Measurements from ENCODE around the gene RTP1. TPM values are rescaled to one million over a fixed set of nuclear protein-coding genes. Genes with fewer than 3 reads are reported as not detected.
"Not testable (repeated sequence)": the region's sequence is repeated elsewhere in the genome, so short reads cannot be mapped to it uniquely, and the experiment has no call there.

The RTP1 gene, protein sequence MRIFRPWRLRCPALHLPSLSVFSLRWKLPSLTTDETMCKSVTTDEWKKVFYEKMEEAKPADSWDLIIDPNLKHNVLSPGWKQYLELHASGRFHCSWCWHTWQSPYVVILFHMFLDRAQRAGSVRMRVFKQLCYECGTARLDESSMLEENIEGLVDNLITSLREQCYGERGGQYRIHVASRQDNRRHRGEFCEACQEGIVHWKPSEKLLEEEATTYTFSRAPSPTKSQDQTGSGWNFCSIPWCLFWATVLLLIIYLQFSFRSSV
- 3.5 TPM for polyA plus RNA-seq (2013, experiment 1 of 2)
- polyA plus RNA-seq (2013, experiment 2 of 2) = 2.3 TPM

- 91% methylated on average over 8 of the region's 8 CpGs for WGBS
- Histone ChIP-seq H3K9ac (ENCODE audit: low read depth, low read length) (no peak within 1 kb of the TSS), H3K4me1 (ENCODE audit: insufficient read depth, low read length) (no peaks in the 10 kb centered on the region), H3K27me3 (ENCODE audit: insufficient read depth, low read length) (no peaks in the 10 kb centered on the region), H3K9me3 (ENCODE audit: insufficient read depth, low read depth, low read length) (no peaks in the 10 kb centered on the region), H3K4me3 (ENCODE audit: low read length) (no peak within 1 kb of the TSS), H3K36me3 (ENCODE audit: insufficient read depth, low read length) (no peaks in the 10 kb centered on the region), H3K27ac (ENCODE audit: low read depth, low read length) (no peak within 1 kb of the TSS)
These were observed at the start of gene RTP1 for GRCh38 chr3:187197335-187197649. Gene RTP1 (plus strand): TSS chr3:187197486. CDS start chr3:187197516, 30 bp downstream.

DNA sequence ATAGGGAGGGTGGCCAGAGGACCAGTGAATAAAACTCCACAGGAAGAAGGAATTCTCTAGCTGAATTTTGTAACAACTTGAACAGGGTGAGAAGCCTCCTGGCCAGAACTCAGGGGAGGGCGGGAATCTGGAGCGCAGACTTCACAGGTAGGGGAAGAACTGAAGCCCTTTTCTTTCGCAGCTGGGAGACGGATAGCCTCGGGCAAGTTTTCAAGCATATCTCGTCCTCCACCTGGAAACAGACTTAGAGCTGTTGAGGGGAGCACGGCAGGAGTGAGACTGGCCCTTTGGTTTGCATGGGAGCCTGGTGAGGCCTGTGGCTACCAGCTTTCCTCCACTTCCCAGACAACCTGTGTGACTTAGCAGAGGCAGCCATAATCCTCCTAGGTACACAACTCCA is 47.1 kb upstream of the RTP1 start:
- Histone ChIP-seq H3K9me3 (ENCODE audit: insufficient read depth, low read depth, low read length) (peaks cover 14% of the 10 kb centered on the region), H3K27ac (ENCODE audit: low read depth, low read length) (no peak overlapping the region), H3K9ac (ENCODE audit: low read depth, low read length) (no peak overlapping the region), H3K4me3 (ENCODE audit: low read length) (no peak overlapping the region), H3K4me1 (ENCODE audit: insufficient read depth, low read length) (no peaks in the 10 kb centered on the region), H3K27me3 (ENCODE audit: insufficient read depth, low read length) (no peaks in the 10 kb centered on the region), H3K36me3 (ENCODE audit: insufficient read depth, low read length) (no peaks in the 10 kb centered on the region; the same call in none of the 2 replicates)
- 91% methylated on average over 7 of the region's 7 CpGs for WGBS

DNA sequence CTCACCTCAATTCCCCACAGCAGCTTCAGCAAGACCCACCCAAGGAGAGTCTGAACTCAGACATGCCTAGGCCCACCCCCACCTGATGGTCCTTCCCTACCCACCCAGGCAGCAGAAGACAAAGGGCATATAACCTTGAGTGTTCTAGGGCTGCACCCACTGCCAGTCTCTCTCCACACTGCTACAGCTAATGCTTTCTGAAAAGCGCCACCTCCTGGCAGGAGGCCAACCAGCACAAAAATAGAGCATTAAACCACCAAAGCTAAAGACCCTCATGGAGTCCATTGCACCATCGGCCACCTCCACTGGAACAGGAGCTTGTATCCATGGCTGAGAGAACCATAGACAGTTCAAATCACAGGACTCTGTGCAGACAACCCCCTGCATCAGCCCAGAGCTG is 46.7 kb upstream of the RTP1 start:
- no peaks in the 10 kb centered on the region for H3K4me1 ChIP-seq (ENCODE audit: insufficient read depth, low read length)
- no peak overlapping the region for H3K27ac ChIP-seq (ENCODE audit: low read depth, low read length)
- no peak overlapping the region for H3K9ac ChIP-seq (ENCODE audit: low read depth, low read length)
- H3K4me3 ChIP-seq (ENCODE audit: low read length) = no peak overlapping the region
- peaks cover 10% of the 10 kb centered on the region for H3K9me3 ChIP-seq (ENCODE audit: insufficient read depth, low read depth, low read length)
- no peaks in the 10 kb centered on the region; the same call in none of the 2 replicates for H3K36me3 ChIP-seq (ENCODE audit: insufficient read depth, low read length)
- 85% methylated on average over 2 of the region's 2 CpGs for WGBS
- no peaks in the 10 kb centered on the region for H3K27me3 ChIP-seq (ENCODE audit: insufficient read depth, low read length)

- no peak overlapping the region for H3K27ac ChIP-seq (ENCODE audit: low read depth, low read length)
- H3K4me3 ChIP-seq (ENCODE audit: low read length) = no peak overlapping the region
- H3K27me3 ChIP-seq (ENCODE audit: insufficient read depth, low read length) = no peaks in the 10 kb centered on the region
- no peaks in the 10 kb centered on the region for H3K9me3 ChIP-seq (ENCODE audit: insufficient read depth, low read depth, low read length)
- no peak overlapping the region for H3K9ac ChIP-seq (ENCODE audit: low read depth, low read length)
- H3K36me3 ChIP-seq (ENCODE audit: insufficient read depth, low read length) = peaks cover 29% of the 10 kb centered on the region; the same call in 1 of the 2 replicates
- H3K4me1 ChIP-seq (ENCODE audit: insufficient read depth, low read length) = peaks cover 43% of the 10 kb centered on the region
These were observed 35.7 kb upstream of the RTP1 start for GRCh38 chr3:187161556-187161955.

GRCh38 chr3:187162265-187162953 is 34.9 kb upstream of the RTP1 start:
- H3K9me3 ChIP-seq (ENCODE audit: insufficient read depth, low read depth, low read length) = no peaks in the 10 kb centered on the region
- no peak overlapping the region for H3K9ac ChIP-seq (ENCODE audit: low read depth, low read length)
- peaks cover 44% of the 10 kb centered on the region for H3K4me1 ChIP-seq (ENCODE audit: insufficient read depth, low read length)
- peaks cover 29% of the 10 kb centered on the region for H3K36me3 ChIP-seq (ENCODE audit: insufficient read depth, low read length)
- H3K27me3 ChIP-seq (ENCODE audit: insufficient read depth, low read length) = no peaks in the 10 kb centered on the region
- no peak overlapping the region for H3K4me3 ChIP-seq (ENCODE audit: low read length)
- H3K27ac ChIP-seq (ENCODE audit: low read depth, low read length) = no peak overlapping the region
- WGBS = 77% methylated on average over 6 of the region's 6 CpGs

DNA sequence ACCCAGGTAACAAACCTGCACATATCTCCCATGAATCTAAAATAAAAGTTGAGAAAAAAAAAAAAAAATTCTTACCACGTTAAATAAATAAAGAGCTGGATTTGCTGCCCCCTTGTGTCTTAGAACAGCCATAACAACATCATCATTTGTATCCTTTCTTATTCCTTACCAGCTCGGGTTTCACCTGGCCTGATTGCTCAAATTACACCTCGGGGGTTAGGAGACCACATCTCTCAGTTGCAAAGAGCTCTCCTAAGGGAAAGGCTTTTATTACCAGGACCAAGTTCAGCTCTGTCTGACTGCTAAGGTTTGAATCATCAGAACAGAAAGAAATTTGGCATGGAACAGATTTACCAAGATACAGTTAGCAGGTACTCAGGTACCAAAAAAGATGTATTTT is 32.1 kb upstream of the RTP1 start:
- no peaks in the 10 kb centered on the region for H3K27me3 ChIP-seq (ENCODE audit: insufficient read depth, low read length)
- no peak overlapping the region for H3K9ac ChIP-seq (ENCODE audit: low read depth, low read length)
- peaks cover 49% of the 10 kb centered on the region for H3K4me1 ChIP-seq (ENCODE audit: insufficient read depth, low read length)
- peaks cover 34% of the 10 kb centered on the region for H3K36me3 ChIP-seq (ENCODE audit: insufficient read depth, low read length)
- H3K27ac ChIP-seq (ENCODE audit: low read depth, low read length) = peak overlapping the region; percentile 50; the same call in 1 of the 2 replicates
- H3K9me3 ChIP-seq (ENCODE audit: insufficient read depth, low read depth, low read length) = no peaks in the 10 kb centered on the region
- WGBS = 0% methylated on average over 3 of the region's 3 CpGs
- H3K4me3 ChIP-seq (ENCODE audit: low read length) = peak overlapping the region; percentile 1; the same call in 1 of the 2 replicates

DNA sequence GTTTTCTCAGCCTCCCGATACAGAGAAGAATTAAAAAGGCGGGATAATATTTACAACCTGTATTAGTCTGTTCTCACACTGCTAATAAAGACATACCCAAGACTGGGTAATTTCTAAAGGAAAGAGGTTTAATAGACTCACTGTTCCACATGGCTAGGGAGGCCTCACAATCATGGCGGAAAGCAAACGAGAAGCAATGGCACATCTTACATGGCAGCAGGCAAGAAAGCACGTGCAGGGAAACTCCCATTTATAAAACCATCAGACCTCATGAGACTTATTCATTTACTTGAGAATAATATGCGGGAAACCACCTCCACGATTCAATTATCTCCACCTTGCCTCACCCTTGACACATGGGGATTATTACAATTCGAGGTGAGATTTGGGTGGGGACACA is 30.5 kb upstream of the RTP1 start:
- Histone ChIP-seq H3K9ac (ENCODE audit: low read depth, low read length) (no peak overlapping the region), H3K9me3 (ENCODE audit: insufficient read depth, low read depth, low read length) (no peaks in the 10 kb centered on the region), H3K27me3 (ENCODE audit: insufficient read depth, low read length) (no peaks in the 10 kb centered on the region), H3K4me3 (ENCODE audit: low read length) (no peak overlapping the region), H3K27ac (ENCODE audit: low read depth, low read length) (no peak overlapping the region), H3K4me1 (ENCODE audit: insufficient read depth, low read length) (peaks cover 46% of the 10 kb centered on the region), H3K36me3 (ENCODE audit: insufficient read depth, low read length) (peaks cover 29% of the 10 kb centered on the region)
- 97% methylated on average over 5 of the region's 8 CpGs for WGBS

GRCh38 chr3:187167777-187168176 is 29.5 kb upstream of the RTP1 start:
- no peak overlapping the region for H3K4me3 ChIP-seq (ENCODE audit: low read length)
- H3K36me3 ChIP-seq (ENCODE audit: insufficient read depth, low read length) = peaks cover 35% of the 10 kb centered on the region
- peaks cover 36% of the 10 kb centered on the region for H3K4me1 ChIP-seq (ENCODE audit: insufficient read depth, low read length)
- no peak overlapping the region for H3K27ac ChIP-seq (ENCODE audit: low read depth, low read length)
- H3K9ac ChIP-seq (ENCODE audit: low read depth, low read length) = no peak overlapping the region
- no peaks in the 10 kb centered on the region for H3K9me3 ChIP-seq (ENCODE audit: insufficient read depth, low read depth, low read length)
- no peaks in the 10 kb centered on the region for H3K27me3 ChIP-seq (ENCODE audit: insufficient read depth, low read length)
- 98% methylated on average over 4 of the region's 5 CpGs for WGBS

DNA sequence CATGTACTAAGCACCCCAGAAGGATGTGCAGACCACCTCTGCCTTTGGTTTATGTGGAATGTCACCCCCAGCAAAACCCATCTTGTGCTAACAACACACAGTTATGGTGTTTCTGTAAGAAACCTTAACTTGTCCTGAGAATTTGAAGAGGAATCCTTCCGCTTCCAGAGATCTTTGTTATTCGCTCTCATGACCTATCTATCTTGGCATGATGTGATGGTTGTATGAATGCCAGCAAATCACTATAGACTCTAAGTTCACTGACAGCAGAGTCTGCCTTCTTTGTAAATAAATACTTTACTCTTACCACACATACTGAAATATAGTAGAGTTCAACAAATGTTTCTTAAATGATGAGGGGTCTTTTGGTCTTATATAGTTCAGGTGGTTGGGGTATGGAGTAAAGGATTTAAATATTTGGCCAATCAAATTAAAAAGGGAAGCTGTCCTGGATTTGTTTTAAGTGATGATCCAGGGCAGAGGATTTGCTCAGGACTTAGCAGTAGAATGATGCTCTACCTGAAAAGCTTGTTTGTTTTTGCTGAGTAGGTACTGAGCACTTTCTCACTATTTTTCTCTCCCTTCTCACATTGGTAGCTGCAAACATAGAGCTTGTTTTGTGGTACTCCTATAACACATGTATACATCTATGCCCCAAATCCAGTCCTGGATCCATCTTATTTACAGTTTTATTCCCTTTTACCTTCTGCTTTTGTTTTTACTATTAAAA is 27.9 kb upstream of the RTP1 start:
- H3K9me3 ChIP-seq (ENCODE audit: insufficient read depth, low read depth, low read length) = no peaks in the 10 kb centered on the region
- WGBS = 91% methylated on average over 2 of the region's 2 CpGs
- no peak overlapping the region for H3K27ac ChIP-seq (ENCODE audit: low read depth, low read length)
- peaks cover 35% of the 10 kb centered on the region for H3K36me3 ChIP-seq (ENCODE audit: insufficient read depth, low read length)
- peaks cover 34% of the 10 kb centered on the region for H3K4me1 ChIP-seq (ENCODE audit: insufficient read depth, low read length)
- no peak overlapping the region for H3K9ac ChIP-seq (ENCODE audit: low read depth, low read length)
- no peak overlapping the region for H3K4me3 ChIP-seq (ENCODE audit: low read length)
- no peaks in the 10 kb centered on the region for H3K27me3 ChIP-seq (ENCODE audit: insufficient read depth, low read length)

DNA sequence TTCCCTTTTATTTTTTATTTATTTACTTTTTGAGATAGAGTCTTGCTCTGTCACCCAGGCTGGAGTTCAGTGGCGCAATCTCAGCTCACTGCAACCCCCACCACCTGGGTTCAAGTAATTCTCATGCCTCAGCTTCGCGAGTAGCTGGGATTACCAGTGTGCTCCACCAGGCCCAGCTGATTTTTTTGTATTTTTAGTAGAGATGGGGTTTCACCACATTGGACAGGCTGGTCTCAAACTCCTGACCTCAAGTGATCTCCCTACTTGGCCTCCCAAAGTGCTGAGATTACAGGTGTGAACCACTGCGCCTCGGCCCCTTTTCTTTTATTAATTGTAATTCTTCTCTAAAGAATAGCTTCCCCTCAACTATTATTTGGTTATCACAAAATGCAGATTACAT is 26.4 kb upstream of the RTP1 start:
- H3K4me3 ChIP-seq (ENCODE audit: low read length); H3K27me3 ChIP-seq (ENCODE audit: insufficient read depth, low read length); H3K9me3 ChIP-seq (ENCODE audit: insufficient read depth, low read depth, low read length); H3K9ac ChIP-seq (ENCODE audit: low read depth, low read length); H3K27ac ChIP-seq (ENCODE audit: low read depth, low read length): not testable (repeated sequence)
- peaks cover 21% of the 10 kb centered on the region for H3K4me1 ChIP-seq (ENCODE audit: insufficient read depth, low read length)
- peaks cover 41% of the 10 kb centered on the region for H3K36me3 ChIP-seq (ENCODE audit: insufficient read depth, low read length)
- 85% methylated on average over 5 of the region's 5 CpGs for WGBS

DNA sequence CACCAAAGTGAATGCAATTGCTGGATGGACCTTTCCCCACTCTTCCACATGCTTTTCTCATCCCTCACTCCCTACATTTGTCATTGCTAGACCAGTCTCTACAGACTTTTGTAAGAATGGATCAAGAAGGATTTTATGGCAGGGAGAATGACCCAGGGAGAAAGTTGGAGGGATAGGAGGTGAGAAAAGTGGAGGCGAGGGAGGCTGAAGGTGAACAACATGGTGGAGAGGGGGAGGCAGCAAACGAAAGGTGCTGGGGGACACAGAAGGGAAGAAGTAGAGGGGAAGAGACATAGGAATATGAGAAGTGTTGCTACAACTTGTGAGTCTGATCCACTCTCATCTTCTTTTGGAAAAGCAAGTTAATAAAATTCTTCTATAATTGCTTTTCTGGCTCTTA is 24.4 kb upstream of the RTP1 start:
- Histone ChIP-seq H3K9me3 (ENCODE audit: insufficient read depth, low read depth, low read length) (no peaks in the 10 kb centered on the region), H3K36me3 (ENCODE audit: insufficient read depth, low read length) (peaks cover 41% of the 10 kb centered on the region), H3K9ac (ENCODE audit: low read depth, low read length) (no peak overlapping the region), H3K27ac (ENCODE audit: low read depth, low read length) (no peak overlapping the region), H3K4me1 (ENCODE audit: insufficient read depth, low read length) (peaks cover 14% of the 10 kb centered on the region), H3K27me3 (ENCODE audit: insufficient read depth, low read length) (no peaks in the 10 kb centered on the region), H3K4me3 (ENCODE audit: low read length) (no peak overlapping the region)
- WGBS = 90% methylated on average over 2 of the region's 2 CpGs
